A549 (cell line): Measurements from ENCODE around the gene FKBP7.

ENCODE experiments used
- CBX2 ChIP-seq: fragments of 200-600 bp; sonication (generic); IDR thresholded peaks from 2 replicates; pipeline ENCODE4 v1.6.1; 2016; ENCODE audit warnings: low read depth, mild to moderate bottlenecking, borderline replicate concordance
- CHD2 ChIP-seq: fragments of 150-350 bp; IDR thresholded peaks from 2 replicates; pipeline ENCODE4 v1.6.1; 2014; ENCODE audit warnings: low read length; ENCODE audit not compliant: partially characterized antibody
- CHD4 ChIP-seq: fragments of 200-600 bp; sonication (generic); IDR thresholded peaks from 2 replicates; pipeline ENCODE4 v1.6.1; 2016; ENCODE audit warnings: antibody characterized with exemption, mild to moderate bottlenecking, borderline replicate concordance
- CTCF ChIP-seq: fragments of >200 bp; sonication (Bioruptor Twin); formaldehyde crosslinking; IDR thresholded peaks from 3 replicates; pipeline ENCODE4 v1.5.1; 2016
- KDM1A ChIP-seq: fragments of 200-600 bp; sonication (generic); IDR thresholded peaks from 2 replicates; pipeline ENCODE4 v1.6.1; 2016; ENCODE audit warnings: low read depth, mild to moderate bottlenecking
- MAZ ChIP-seq: fragments of 150-350 bp; IDR thresholded peaks from 2 replicates; pipeline ENCODE4 v1.6.1; 2014; ENCODE audit warnings: antibody characterized with exemption, low read depth, low read length, borderline replicate concordance
- MYC ChIP-seq: IDR thresholded peaks from 2 replicates; pipeline ENCODE4 v1.6.1; 2012; ENCODE audit warnings: mild to moderate bottlenecking, inconsistent platforms, low read length, improper control_type of control experiment, borderline replicate concordance
- NPAS2 ChIP-seq: fragments of 250-450 bp; sonication (Bioruptor Pico); IDR thresholded peaks from 2 replicates; pipeline ENCODE4 v1.8.0; 2022; ENCODE audit warnings: mild to moderate bottlenecking, moderate library complexity, borderline replicate concordance
- PHF8 ChIP-seq: fragments of 200-600 bp; sonication (generic); IDR thresholded peaks from 2 replicates; pipeline ENCODE4 v1.6.1; 2016; ENCODE audit warnings: low read depth, mild to moderate bottlenecking, antibody characterized with exemption, moderate library complexity, borderline replicate concordance
- POLR2A ChIP-seq: IDR thresholded peaks from 2 replicates; pipeline ENCODE4 v1.6.1; 2012; ENCODE audit warnings: mild to moderate bottlenecking, low read length
- RCOR1 ChIP-seq: fragments of 150-350 bp; IDR thresholded peaks from 2 replicates; pipeline ENCODE4 v1.6.1; 2014; ENCODE audit warnings: antibody characterized with exemption, low read length, low read depth
- RNF2 ChIP-seq: fragments of 200-600 bp; sonication (generic); IDR thresholded peaks from 2 replicates; pipeline ENCODE4 v1.6.1; 2016; ENCODE audit warnings: low read depth, mild to moderate bottlenecking, antibody characterized with exemption, moderate library complexity, borderline replicate concordance
- ZFP36 ChIP-seq: fragments of 450-650 bp; IDR thresholded peaks from 2 replicates; pipeline ENCODE4 v1.6.1; 2014; ENCODE audit warnings: borderline replicate concordance; ENCODE audit not compliant: partially characterized antibody

DNA sequence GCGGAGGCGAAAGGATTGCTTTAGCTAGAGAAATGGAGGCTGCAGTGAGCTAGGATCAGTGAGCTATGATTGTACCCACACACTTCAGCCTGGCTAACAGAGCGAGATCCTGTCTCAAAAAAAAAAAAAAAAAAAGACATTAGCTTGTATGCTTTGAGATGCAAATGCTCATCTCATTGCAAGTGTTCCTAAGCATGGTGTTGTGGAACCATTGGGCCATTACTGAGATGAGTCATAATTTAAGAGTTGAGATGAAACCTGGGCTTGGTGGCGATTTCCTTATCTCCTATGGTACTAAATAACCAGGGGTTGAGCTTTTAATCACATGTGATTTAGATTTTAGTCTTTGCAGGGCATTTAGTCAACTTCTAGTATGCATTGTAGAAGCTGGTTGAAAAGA, 4.0 kb upstream of the FKBP7 start:
- TF ChIP-seq CHD4 (no peak), RNF2 (no peak), CBX2 (no peak), NPAS2 (CRISPR knock-in tag) (no peak), CTCF (no peak), PHF8 (no peak), CHD2 (no peak), RCOR1 (no peak), KDM1A (no peak), MAZ (no peak), ZFP36 (no peak), POLR2A (no peak), MYC (no peak)
